ENCODE data around the gene PRKACB.

DNA sequence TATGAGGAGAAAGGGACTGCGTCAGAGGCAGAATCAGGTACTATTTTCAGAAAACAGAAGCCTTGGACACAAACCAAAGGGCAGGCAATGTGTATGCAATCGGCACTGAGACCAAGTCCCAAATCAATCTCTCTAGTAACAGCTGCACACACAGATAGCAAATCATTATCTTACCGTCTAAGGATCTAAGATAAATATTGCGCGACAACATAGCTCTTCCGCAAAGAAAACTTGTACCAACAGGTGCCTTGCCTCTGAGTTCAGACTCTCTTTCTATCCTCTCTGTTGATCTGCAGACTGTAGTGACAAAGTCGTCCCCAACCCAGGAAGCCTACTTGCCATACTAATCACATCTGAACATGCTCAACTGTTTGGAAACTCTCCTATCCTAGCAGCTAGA lies 134.8 kb downstream of the PRKACB start:
- TF ChIP-seq, protein P1, sequence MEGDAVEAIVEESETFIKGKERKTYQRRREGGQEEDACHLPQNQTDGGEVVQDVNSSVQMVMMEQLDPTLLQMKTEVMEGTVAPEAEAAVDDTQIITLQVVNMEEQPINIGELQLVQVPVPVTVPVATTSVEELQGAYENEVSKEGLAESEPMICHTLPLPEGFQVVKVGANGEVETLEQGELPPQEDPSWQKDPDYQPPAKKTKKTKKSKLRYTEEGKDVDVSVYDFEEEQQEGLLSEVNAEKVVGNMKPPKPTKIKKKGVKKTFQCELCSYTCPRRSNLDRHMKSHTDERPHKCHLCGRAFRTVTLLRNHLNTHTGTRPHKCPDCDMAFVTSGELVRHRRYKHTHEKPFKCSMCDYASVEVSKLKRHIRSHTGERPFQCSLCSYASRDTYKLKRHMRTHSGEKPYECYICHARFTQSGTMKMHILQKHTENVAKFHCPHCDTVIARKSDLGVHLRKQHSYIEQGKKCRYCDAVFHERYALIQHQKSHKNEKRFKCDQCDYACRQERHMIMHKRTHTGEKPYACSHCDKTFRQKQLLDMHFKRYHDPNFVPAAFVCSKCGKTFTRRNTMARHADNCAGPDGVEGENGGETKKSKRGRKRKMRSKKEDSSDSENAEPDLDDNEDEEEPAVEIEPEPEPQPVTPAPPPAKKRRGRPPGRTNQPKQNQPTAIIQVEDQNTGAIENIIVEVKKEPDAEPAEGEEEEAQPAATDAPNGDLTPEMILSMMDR (IDR thresholded peaks at IDR 0.05): no peak
- TF ChIP-seq POLR2A (IDR thresholded peaks at IDR 0.05): no peak

Data from gastroesophageal sphincter (tissue), 3 donors.